Activated naive CD8-positive, alpha-beta T cell treated with anti-CD3 and anti-CD28 coated beads for 36 hours (primary cell): ENCODE measurements around the gene DIO1. TPM values are rescaled to one million over a fixed set of nuclear protein-coding genes. Genes with fewer than 3 reads are reported as not detected.

Experiments used
- DNase-seq: peaks from one replicate; pipeline ENCODE4 v3.0.0; 2021
- H3K27ac Mint-ChIP-seq: one replicate; pipeline ENCODE4 v1.8.0; 2022; ENCODE audit warnings: mild to moderate bottlenecking, moderate library complexity, mixed read lengths
- H3K27me3 Mint-ChIP-seq: one replicate; pipeline ENCODE4 v1.8.0; 2022; ENCODE audit warnings: mild to moderate bottlenecking, mixed read lengths
- H3K36me3 Mint-ChIP-seq: one replicate; pipeline ENCODE4 v1.8.0; 2021; ENCODE audit warnings: mild to moderate bottlenecking, mixed read lengths
- H3K4me1 Mint-ChIP-seq: one replicate; pipeline ENCODE4 v1.8.0; 2021; ENCODE audit warnings: mixed read lengths
- H3K4me3 Mint-ChIP-seq: one replicate; pipeline ENCODE4 v1.8.0; 2022; ENCODE audit warnings: mild to moderate bottlenecking, moderate library complexity, mixed read lengths
- H3K9me3 Mint-ChIP-seq: one replicate; pipeline ENCODE4 v1.8.0; 2022; ENCODE audit warnings: mixed read lengths
- total RNA-seq, 2 experiments: library from RNA; stranded (reverse); gene quantifications; one replicate each; pipeline ENCODE4 v1.2.3, GENCODE V29; 2021

The DIO1 gene
- total RNA-seq, 2 experiments from 2014 or later = not detected

GRCh38 chr1:53959664-53960250 is 65.8 kb downstream of the DIO1 start:
- peaks cover 10% of the 10 kb centered on the region for H3K4me1 Mint-ChIP-seq
- peaks cover 12% of the 10 kb centered on the region for H3K36me3 Mint-ChIP-seq
- no peak for DNase-seq
- H3K4me3 Mint-ChIP-seq = no peak overlapping the region
- H3K27ac Mint-ChIP-seq = no peak overlapping the region
- H3K9me3 Mint-ChIP-seq = no peaks in the 10 kb centered on the region
- no peaks in the 10 kb centered on the region for H3K27me3 Mint-ChIP-seq

Other genes starting within 250 kb of the DIO1 start
- gene GLIS1, start 155.0 kb upstream of the DIO1 start, total RNA-seq = under 1 TPM in 1 of 2 experiments, not detected in 1; 0.10 TPM
- gene NDC1, start 55.9 kb upstream of the DIO1 start, total RNA-seq = 10 to 100 TPM; 44.2 to 50.4 TPM
- 10 to 100 TPM; 14.5 to 16.5 TPM for gene YIPF1, start 4.4 kb upstream of the DIO1 start, total RNA-seq
- 10 to 100 TPM; 53.2 to 59.1 TPM for gene IFT25, start 51.5 kb downstream of the DIO1 start, total RNA-seq
- 10 to 100 TPM; 29.0 to 30.1 TPM for gene LRRC42, start 52.2 kb downstream of the DIO1 start, total RNA-seq
- gene LDLRAD1, start 124.0 kb downstream of the DIO1 start, total RNA-seq = not detected
- gene TMEM59, start 159.0 kb downstream of the DIO1 start, total RNA-seq = 10 to 100 TPM; 89.4 to 97.7 TPM
- gene TCEANC2, start 159.4 kb downstream of the DIO1 start, total RNA-seq = 1 to 10 TPM; 7.7 to 8.3 TPM